HEK293T (cell line): Measurements from ENCODE around the gene CBLL1.

Experiments used
- BHLHE40 ChIP-seq: fragments of 450-650 bp; IDR thresholded peaks from 2 replicates; pipeline ENCODE4 v1.6.1; 2016; ENCODE audit warnings: mild to moderate bottlenecking, moderate library complexity, borderline replicate concordance
- ELF4 ChIP-seq: fragments of 450-650 bp; IDR thresholded peaks from 2 replicates; pipeline ENCODE4 v1.6.1; 2017; ENCODE audit warnings: antibody characterized with exemption
- FOXM1 ChIP-seq: fragments of 450-650 bp; IDR thresholded peaks from 2 replicates; pipeline ENCODE4 v1.6.1; 2017; ENCODE audit warnings: mild to moderate bottlenecking, borderline replicate concordance
- HDGF ChIP-seq: fragments of 450-650 bp; IDR thresholded peaks from 2 replicates; pipeline ENCODE4 v1.6.1; 2017; ENCODE audit warnings: antibody characterized with exemption, borderline replicate concordance
- L3MBTL2 ChIP-seq: fragments of 450-650 bp; conservative IDR thresholded peaks from 2 replicates; pipeline ENCODE4 v1.6.1; 2016; ENCODE audit warnings: mild to moderate bottlenecking
- SP1 ChIP-seq: fragments of 450-650 bp; IDR thresholded peaks from 2 replicates; pipeline ENCODE4 v1.6.1; 2017
- SUZ12 ChIP-seq: fragments of 450-650 bp; IDR thresholded peaks from 2 replicates; pipeline ENCODE4 v1.6.1; 2016; ENCODE audit warnings: mild to moderate bottlenecking
- ZNF384 ChIP-seq: fragments of 450-650 bp; IDR thresholded peaks from 2 replicates; pipeline ENCODE4 v1.6.1; 2016

DNA sequence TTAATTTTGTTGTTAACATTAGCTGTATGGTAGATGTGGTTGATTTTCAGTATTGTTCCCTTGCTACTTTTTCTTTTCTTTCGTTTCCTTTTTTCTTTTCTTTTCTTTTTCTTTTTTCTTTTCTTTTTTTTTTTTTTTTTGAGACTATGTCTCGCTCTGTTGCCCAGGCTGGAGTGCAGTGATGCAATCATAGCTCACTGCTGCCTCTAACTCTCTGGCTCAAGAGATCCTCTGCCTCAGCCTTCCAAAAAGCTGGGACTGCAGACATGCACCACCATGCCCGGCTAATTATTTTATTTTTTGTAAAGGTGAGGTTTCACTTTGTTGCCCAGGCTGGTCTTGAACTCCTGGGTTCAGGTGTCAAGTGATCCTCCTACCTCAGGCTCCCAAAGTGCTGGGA is 44.7 kb downstream of the CBLL1 start:
- TF ChIP-seq ZNF384 (no peak), HDGF (no peak), SP1 (no peak), BHLHE40 (no peak), SUZ12 (no peak), L3MBTL2 (no peak), ELF4 (no peak), FOXM1 (no peak)
